Lung (tissue), 12 donors: Measurements from ENCODE around the gene CILP2. TPM values are rescaled to one million over a fixed set of nuclear protein-coding genes. Genes with fewer than 3 reads are reported as not detected.

Experiments used
- ATAC-seq: fragments of 200-7000 bp; cut with Tn5 transposase; one replicate; pipeline ENCODE4 v1.9.1; 2020; ENCODE audit warnings: moderate number of reproducible peaks; ENCODE audit not compliant: insufficient read depth, low FRiP score
- DNase-seq, 3 donors: peaks; one replicate each; pipeline ENCODE4 v3.0.0-alpha.2; 2013 to 2017
- H3K27ac ChIP-seq, 2 donors: one replicate each; pipeline ENCODE4 v1.5.1; 2013; ENCODE audit warnings: mild to moderate bottlenecking in 2 of 2, moderate library complexity in 2 of 2, control low read depth in 1 of 2, inconsistent platforms in 1 of 2, low read depth in 1 of 2, low read length in 1 of 2
- H3K27me3 ChIP-seq, 3 donors: one replicate each; pipeline ENCODE4 v1.5.1; 2013; ENCODE audit warnings: low read length in 2 of 3; ENCODE audit not compliant: control insufficient read depth in 3 of 3, insufficient read depth in 3 of 3
- H3K36me3 ChIP-seq, 4 donors: one replicate each; pipeline ENCODE4 v1.5.1; 2013; ENCODE audit warnings: low read length in 4 of 4, mild to moderate bottlenecking in 1 of 4, moderate library complexity in 1 of 4; ENCODE audit not compliant: control insufficient read depth in 4 of 4, insufficient read depth in 4 of 4
- H3K4me1 ChIP-seq, 5 donors: one replicate each; pipeline ENCODE4 v1.5.1; 2013; ENCODE audit warnings: low read length in 5 of 5, mild to moderate bottlenecking in 2 of 5, moderate library complexity in 1 of 5; ENCODE audit not compliant: control insufficient read depth in 5 of 5, insufficient read depth in 5 of 5
- H3K4me3 ChIP-seq: one replicate; pipeline ENCODE4 v1.5.1; 2013; ENCODE audit warnings: mild to moderate bottlenecking, control low read depth, moderate library complexity
- H3K9ac ChIP-seq, 2 donors: one replicate each; pipeline ENCODE4 v1.5.1; 2013; ENCODE audit warnings: low read length in 2 of 2, control low read depth in 1 of 2; ENCODE audit not compliant: insufficient read depth in 1 of 2
- H3K9me3 ChIP-seq, 4 donors: one replicate each; pipeline ENCODE4 v1.5.1; 2013; ENCODE audit warnings: low read length in 3 of 4, mild to moderate bottlenecking in 1 of 4, moderate library complexity in 1 of 4; ENCODE audit not compliant: control insufficient read depth in 4 of 4, insufficient read depth in 3 of 4
- CTCF ChIP-seq: IDR thresholded peaks from 2 replicates; pipeline ENCODE4 v1.5.1; 2012; ENCODE audit warnings: mild to moderate bottlenecking; ENCODE audit errors: control extremely low read depth, extremely low read depth
- WGBS, 2 donors: extraction: QIAGEN DNeasy Blood & Tissue Kit; methylation state at CpG; one replicate each; pipeline ENCODE4 v1.1.7; 2013; 5-methylcytosine and 5-hydroxymethylcytosine counted together
- polyA plus RNA-seq, 2 donors: library from polyadenylated mRNA; stranded (reverse); fragments of 200-250 nt; gene quantifications; one replicate each; pipeline ENCODE4 v1.2.1, GENCODE V29; 2013
- total RNA-seq, 2 donors: library from RNA; depleted of rRNA in 1 of 2; stranded (reverse); fragments of >200 nt in 1 of 2; gene quantifications; one replicate each; pipeline ENCODE4 v1.2.1, GENCODE V29; 2014 to 2021
- donor health status: control.
- donor health status: control.
- donor health status: Bipolar disorder and iron deficiency.
- donor health status: healthy.
- donor health status: DM: yes; HTN: yes; CAD: no.

CILP2 gene
- total and polyA plus RNA-seq, 4 donors = 0.06 to 0.68 (median 0.38) TPM

GRCh38 chr19:19535311-19536191 lies 2.5 kb upstream of the CILP2 start:
- peaks cover 2 to 37% (median 21%) of the 10 kb centered on the region in 3 donors for H3K27me3 ChIP-seq
- TF ChIP-seq CTCF = no peak
- no peak overlapping the region for H3K27ac ChIP-seq
- peaks cover 0 to 7% (median 0%) of the 10 kb centered on the region in 4 donors for H3K9me3 ChIP-seq
- H3K36me3 ChIP-seq = peaks cover 0 to 1% (median 0%) of the 10 kb centered on the region in 4 donors
- WGBS, 2 donors = 91 to 96% methylated on average over 34 of the region's 34 CpGs
- H3K4me1 ChIP-seq = peaks cover 0 to 23% (median 6%) of the 10 kb centered on the region in 5 donors
- no peak overlapping the region for H3K9ac ChIP-seq
- ATAC-seq = no peak
- DNase-seq = no peak
- no peak overlapping the region for H3K4me3 ChIP-seq

GRCh38 chr19:19537075-19538048 lies 703 bp upstream of the CILP2 start:
- no peak overlapping the region for H3K27ac ChIP-seq
- H3K27me3 ChIP-seq = peaks cover 6 to 47% (median 26%) of the 10 kb centered on the region in 3 donors
- ATAC-seq (no peak), DNase-seq (no peak)
- WGBS, 2 donors = 30 to 46% methylated on average over 48 to 59 of the region's 59 CpGs
- peaks cover 0 to 7% (median 0%) of the 10 kb centered on the region in 4 donors for H3K9me3 ChIP-seq
- H3K4me1 ChIP-seq = peaks cover 0 to 28% (median 6%) of the 10 kb centered on the region in 5 donors
- H3K4me3 ChIP-seq = no peak overlapping the region
- H3K9ac ChIP-seq = no peak overlapping the region
- no peak for TF ChIP-seq CTCF
- H3K36me3 ChIP-seq = peaks cover 0 to 1% (median 0%) of the 10 kb centered on the region in 4 donors

- Histone ChIP-seq H3K36me3 (peaks cover 0 to 1% (median 0%) of the 10 kb centered on the region in 4 donors), H3K27me3 (peaks cover 6 to 47% (median 28%) of the 10 kb centered on the region in 3 donors), H3K4me3 (no peak overlapping the region), H3K9me3 (peaks cover 0 to 7% (median 0%) of the 10 kb centered on the region in 4 donors), H3K4me1 (peaks cover 0 to 26% (median 3%) of the 10 kb centered on the region in 5 donors), H3K9ac (no peak overlapping the region), H3K27ac (no peak overlapping the region)
- ATAC-seq (no peak), DNase-seq (no peak)
- 23 to 35% methylated on average over 7 of the region's 7 CpGs for WGBS, 2 donors
- no peak for TF ChIP-seq CTCF
Measured at GRCh38 chr19:19538785-19539166, 711 bp downstream of the CILP2 start.
